NCI-H2029 (cell line): ENCODE measurements around the gene FUT1.
"Not testable (repeated sequence)": the region's sequence is repeated elsewhere in the genome, so short reads cannot be mapped to it uniquely, and the experiment has no call there.

Source experiments
- DNase-seq: peaks from one replicate; lab custom pipeline; 2025; lab: John Stamatoyannopoulos, UW

Gene FUT1

GRCh38 chr19:48718106-48718505 is 34.3 kb downstream of the FUT1 start:
- DNase-seq, result not testable (repeated sequence)

- no peak for DNase-seq
Measured at GRCh38 chr19:48716562-48717291, 35.7 kb downstream of the FUT1 start.

- DNase-seq, result no peak
Measured at GRCh38 chr19:48715681-48716171, 36.7 kb downstream of the FUT1 start.

GRCh38 chr19:48714759-48715675 is 37.4 kb downstream of the FUT1 start:
- no peak for DNase-seq

- DNase-seq, result peak; percentile 99
Measured at GRCh38 chr19:48713864-48714755, 38.3 kb downstream of the FUT1 start.

- DNase-seq, result no peak
Measured at GRCh38 chr19:48713041-48713863, 39.2 kb downstream of the FUT1 start.

GRCh38 chr19:48711106-48711662 is 41.3 kb downstream of the FUT1 start:
- no peak for DNase-seq

GRCh38 chr19:48708471-48708870 is 44.0 kb downstream of the FUT1 start:
- DNase-seq, result no peak

GRCh38 chr19:48705431-48705830 is 47.0 kb downstream of the FUT1 start:
- DNase-seq, result no peak

GRCh38 chr19:48703316-48703715 is 49.1 kb downstream of the FUT1 start:
- no peak for DNase-seq

GRCh38 chr19:48702701-48703100 is 49.7 kb downstream of the FUT1 start:
- no peak for DNase-seq

GRCh38 chr19:48698046-48698445 is 54.4 kb downstream of the FUT1 start:
- DNase-seq, result peak; percentile 24
